ENCODE data around the gene PRMT2. TPM values are rescaled to one million over a fixed set of nuclear protein-coding genes. Genes with fewer than 3 reads are reported as not detected.

The PRMT2 gene
- total and polyA plus RNA-seq, 2 experiments from 2014 or later, result 51.9 to 56.9 TPM

- Histone ChIP-seq H3K4me1 (ENCODE audit: insufficient read depth) (no peaks in the 10 kb centered on the region), H3K9me2 (ENCODE audit: insufficient read depth) (0 out of 2 replicates have a peak, but pooled peaks cover 5% of the 10 kb centered on the region), H4K20me1 (replicated peaks; ENCODE audit: insufficient read depth) (no peaks in the 10 kb centered on the region; the same call in 1 of the 2 replicates), H3K36me3 (ENCODE audit: insufficient read depth) (peaks cover 12% of the 10 kb centered on the region), H3F3A (replicated peaks; ENCODE audit: low read depth) (no peaks in the 10 kb centered on the region), H3K79me2 (replicated peaks; ENCODE audit: insufficient read depth) (no peaks in the 10 kb centered on the region; the same call in 1 of the 2 replicates), H3K27me3 (ENCODE audit: insufficient read depth) (no peaks in the 10 kb centered on the region), H3K4me3 (no peak overlapping the region), H3K27ac (ENCODE audit: low read depth) (no peak overlapping the region), H2AFZ (no peak overlapping the region), H3K4me2 (no peak overlapping the region)
- no peaks in the 10 kb centered on the region for H3K4me1 Mint-ChIP-seq
- H3K27ac Mint-ChIP-seq, result 0 out of 2 replicates have a peak overlapping the region, but pooled peaks have one; percentile 45
- TF ChIP-seq EZH2phosphoT487 (IDR thresholded peaks at IDR 0.05; ENCODE audit: unreplicated experiment), result no peak
- TF ChIP-seq ETS1 (IDR thresholded peaks at IDR 0.05), result no peak
- TF ChIP-seq NANOG (IDR thresholded peaks at IDR 0.05; ENCODE audit: borderline replicate concordance), result no peak
- TF ChIP-seq ZNF331 (CRISPR knock-in tag; IDR thresholded peaks at IDR 0.05; ENCODE audit: low read depth), result no peak
- no peak for TF ChIP-seq ZNF462 (CRISPR knock-in tag; IDR thresholded peaks at IDR 0.05)
- no peak for TF ChIP-seq REST (IDR thresholded peaks at IDR 0.05; ENCODE audit: unreplicated experiment)
- no peak for TF ChIP-seq CREB1 (CRISPR knock-in tag; IDR thresholded peaks at IDR 0.05; ENCODE audit: low read depth)
- TF ChIP-seq EZH2 (IDR thresholded peaks at IDR 0.05; ENCODE audit: low read depth, unreplicated experiment), result no peak
- no peak for TF ChIP-seq CTCF (conservative IDR thresholded peaks at IDR 0.05; ENCODE audit: low read depth in 2 of 2)
- TF ChIP-seq ZNF114 (CRISPR knock-in tag; IDR thresholded peaks at IDR 0.05), result no peak
- TF ChIP-seq POLR2AphosphoS5 (IDR thresholded peaks at IDR 0.05; ENCODE audit: low read depth), result no peak
- TF ChIP-seq JUNB (IDR thresholded peaks at IDR 0.05; ENCODE audit: unreplicated experiment), result no peak
- TF ChIP-seq STAT1 (IDR thresholded peaks at IDR 0.05; ENCODE audit: unreplicated experiment), result no peak
- H3K27me3 Mint-ChIP-seq (ENCODE audit: insufficient read depth, low read depth, poor library complexity), result peaks cover 8% of the 10 kb centered on the region
- peaks cover 79% of the 10 kb centered on the region for H3K36me3 Mint-ChIP-seq (ENCODE audit: low read depth)
- H3K4me3 Mint-ChIP-seq, result no peak overlapping the region
- DNase-seq (ENCODE audit: low spot score), result no peak
- 0 out of 3 replicates have a peak, but pooled peaks cover 8% of the 10 kb centered on the region for H3K9me3 Mint-ChIP-seq
- no peak for ATAC-seq
These were observed 15.6 kb downstream of the PRMT2 start for GRCh38 chr21:46651121-46651520.

Data from GM23338 (cell line).